Stimulated activated CD8-positive, alpha-beta memory T cell treated with anti-CD3 and anti-CD28 coated beads, Interleukin-4, amount 100 ng/mL, for 4 hours (primary cell): ENCODE measurements around the gene ATOH7.
"Not testable (repeated sequence)": the region's sequence is repeated elsewhere in the genome, so short reads cannot be mapped to it uniquely, and the experiment has no call there.

Experiments
- DNase-seq, 2 donors: peaks; one replicate each; pipeline ENCODE4 v3.0.0-alpha.2; 2020; ENCODE audit warnings: low read depth in 2 of 2, low spot score in 1 of 2

The ATOH7 gene

GRCh38 chr10:68231817-68232251 lies at the start of gene ATOH7:
TSS of gene ATOH7 (minus strand) at chr10:68232113. CDS start at chr10:68231677, 436 bp downstream.
- no peak for DNase-seq

- DNase-seq = no peak
These were observed 48.8 kb upstream of the ATOH7 start for GRCh38 chr10:68280758-68281157.

GRCh38 chr10:68278906-68279753 lies 47.2 kb upstream of the ATOH7 start:
- DNase-seq = not testable (repeated sequence)

- DNase-seq = not testable (repeated sequence)
These were observed 45.9 kb upstream of the ATOH7 start for GRCh38 chr10:68277814-68278213.

- no peak for DNase-seq
These were observed 44.3 kb upstream of the ATOH7 start for GRCh38 chr10:68276224-68276623.

GRCh38 chr10:68275600-68276126 lies 43.8 kb upstream of the ATOH7 start:
- no peak for DNase-seq

GRCh38 chr10:68272833-68273232 lies 40.9 kb upstream of the ATOH7 start:
- no peak for DNase-seq

- no peak for DNase-seq
These were observed 39.4 kb upstream of the ATOH7 start for GRCh38 chr10:68271196-68271882.

GRCh38 chr10:68269562-68270290 lies 37.8 kb upstream of the ATOH7 start:
- DNase-seq = no peak

GRCh38 chr10:68261132-68261856 lies 29.4 kb upstream of the ATOH7 start:
- no peak for DNase-seq

- DNase-seq = no peak
These were observed 21.4 kb upstream of the ATOH7 start for GRCh38 chr10:68253346-68253745.

- no peak for DNase-seq
These were observed 19.9 kb upstream of the ATOH7 start for GRCh38 chr10:68251625-68252495.

- no peak for DNase-seq
These were observed 19.2 kb upstream of the ATOH7 start for GRCh38 chr10:68251151-68251550.

- DNase-seq = no peak
These were observed 17.4 kb upstream of the ATOH7 start for GRCh38 chr10:68249297-68249696.

GRCh38 chr10:68247931-68248330 lies 16.0 kb upstream of the ATOH7 start:
- no peak for DNase-seq

- not testable (repeated sequence) for DNase-seq
These were observed 14.5 kb upstream of the ATOH7 start for GRCh38 chr10:68246397-68246796.

GRCh38 chr10:68242051-68242450 lies 10.1 kb upstream of the ATOH7 start:
- DNase-seq = no peak

- no peak for DNase-seq
These were observed 7.8 kb upstream of the ATOH7 start for GRCh38 chr10:68239596-68240150.

- DNase-seq = no peak
These were observed 7.2 kb upstream of the ATOH7 start for GRCh38 chr10:68239069-68239468.
